NCI-H2227 (cell line): ENCODE data around the gene NOD2.

Experiments used
- DNase-seq: peaks from one replicate; lab custom pipeline; 2025; ENCODE audit not compliant: unreplicated experiment; lab: John Stamatoyannopoulos, UW

NOD2 gene

GRCh38 chr16:50712956-50713355 is 19.6 kb downstream of the NOD2 start:
- DNase-seq = no peak

- no peak for DNase-seq
Measured at GRCh38 chr16:50717091-50717490, 23.7 kb downstream of the NOD2 start.

GRCh38 chr16:50717494-50717893 is 24.1 kb downstream of the NOD2 start:
- no peak for DNase-seq

GRCh38 chr16:50718061-50718760 is 24.8 kb downstream of the NOD2 start:
- no peak for DNase-seq

GRCh38 chr16:50718761-50719400 is 25.5 kb downstream of the NOD2 start:
- no peak for DNase-seq

- no peak for DNase-seq
Measured at GRCh38 chr16:50719401-50720337, 26.3 kb downstream of the NOD2 start.

GRCh38 chr16:50721549-50722404 is 28.4 kb downstream of the NOD2 start:
- DNase-seq = no peak

GRCh38 chr16:50722405-50722737 is 29.0 kb downstream of the NOD2 start:
- no peak for DNase-seq

- no peak for DNase-seq
Measured at GRCh38 chr16:50722960-50723359, 29.6 kb downstream of the NOD2 start.

- DNase-seq = no peak
Measured at GRCh38 chr16:50724306-50724705, 30.9 kb downstream of the NOD2 start.

- DNase-seq = no peak
Measured at GRCh38 chr16:50731130-50731988, 38.0 kb downstream of the NOD2 start.

GRCh38 chr16:50731989-50732832 is 38.8 kb downstream of the NOD2 start:
- no peak for DNase-seq

- DNase-seq = no peak
Measured at GRCh38 chr16:50733468-50733867, 40.1 kb downstream of the NOD2 start.

GRCh38 chr16:50735629-50736122 is 42.3 kb downstream of the NOD2 start:
- no peak for DNase-seq

GRCh38 chr16:50736448-50736847 is 43.0 kb downstream of the NOD2 start:
- no peak for DNase-seq

- no peak for DNase-seq
Measured at GRCh38 chr16:50737420-50737959, 44.1 kb downstream of the NOD2 start.

- DNase-seq = no peak
Measured at GRCh38 chr16:50739031-50739430, 45.6 kb downstream of the NOD2 start.

GRCh38 chr16:50740736-50741135 is 47.3 kb downstream of the NOD2 start:
- no peak for DNase-seq
